NCI-H2029 treated with DMSO at 0.1 percent for 48 hours (cell line): Measurements from ENCODE around the gene ANK3.

Experiments
- DNase-seq: peaks from one replicate; lab custom pipeline; 2025; lab: John Stamatoyannopoulos, UW

The ANK3 gene

DNA sequence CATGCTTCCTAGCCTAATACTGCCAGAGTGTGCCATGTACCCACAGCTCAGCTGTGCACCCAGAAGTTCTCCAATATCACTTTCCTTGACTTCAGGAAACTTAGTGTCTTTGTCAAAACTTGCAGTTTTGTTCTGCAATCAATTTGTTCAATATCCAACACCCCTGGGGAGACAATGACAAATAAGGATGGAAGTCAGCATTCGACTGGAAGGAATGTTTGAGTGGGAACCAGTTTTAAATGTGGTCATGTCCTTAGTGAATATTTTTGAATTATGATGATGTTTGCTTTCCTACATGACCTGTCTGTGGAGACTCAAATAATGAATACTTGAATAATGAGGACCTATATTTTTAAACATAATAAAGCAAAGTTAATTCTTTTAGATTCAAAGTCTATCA is 112.0 kb downstream of the ANK3 start:
- no peak for DNase-seq

DNA sequence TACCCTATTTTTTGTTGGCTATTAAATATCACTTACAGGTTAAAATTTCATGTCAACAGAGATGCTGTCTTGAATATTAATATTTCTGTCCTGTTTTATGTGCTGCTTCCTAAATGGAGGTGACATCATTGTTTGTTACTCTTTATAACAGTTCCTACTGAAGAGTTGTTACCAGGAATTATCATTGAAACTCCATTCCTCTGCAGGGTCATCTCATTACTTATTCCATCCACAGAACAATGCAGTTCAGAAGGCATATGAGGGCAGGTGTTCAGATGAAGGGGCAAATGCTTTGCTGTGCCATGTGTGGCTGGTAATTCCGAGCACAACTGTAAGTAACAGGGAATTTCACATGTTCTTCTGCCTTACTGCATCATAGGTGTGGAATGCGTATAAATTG is 113.4 kb downstream of the ANK3 start:
- DNase-seq = no peak

DNA sequence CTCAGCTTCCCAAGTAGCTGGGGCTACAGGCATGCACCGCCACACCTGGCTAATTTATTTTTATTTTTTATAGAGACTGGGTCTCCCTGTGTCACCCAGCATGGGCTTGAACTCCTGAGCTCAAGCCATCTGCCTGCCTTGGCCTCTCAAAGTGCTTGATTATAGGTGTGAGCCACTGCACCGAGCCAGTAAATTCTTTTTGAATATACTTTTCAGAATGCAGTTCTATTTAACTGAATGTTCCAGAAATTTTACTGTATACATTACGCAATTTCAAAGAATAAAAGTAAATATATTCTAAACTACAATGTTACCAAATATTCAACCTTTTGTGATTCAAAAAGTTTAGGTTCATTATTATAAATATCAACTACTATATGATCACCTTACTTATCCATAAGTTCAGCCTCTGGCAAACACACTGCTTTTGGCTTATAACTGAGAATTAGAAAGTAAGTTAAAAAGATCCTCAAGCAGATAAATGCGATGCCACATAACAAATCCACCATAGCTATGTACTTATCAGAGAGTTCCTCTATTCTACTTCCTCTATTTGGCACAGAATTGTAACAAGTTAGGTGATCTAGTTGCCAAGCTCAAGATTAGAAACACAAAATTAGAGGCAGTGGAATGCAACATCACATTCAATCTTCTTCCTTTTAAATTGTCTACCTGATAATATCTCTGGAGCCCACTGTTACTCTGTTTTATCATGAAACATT is 118.2 kb downstream of the ANK3 start:
- DNase-seq = no peak

DNA sequence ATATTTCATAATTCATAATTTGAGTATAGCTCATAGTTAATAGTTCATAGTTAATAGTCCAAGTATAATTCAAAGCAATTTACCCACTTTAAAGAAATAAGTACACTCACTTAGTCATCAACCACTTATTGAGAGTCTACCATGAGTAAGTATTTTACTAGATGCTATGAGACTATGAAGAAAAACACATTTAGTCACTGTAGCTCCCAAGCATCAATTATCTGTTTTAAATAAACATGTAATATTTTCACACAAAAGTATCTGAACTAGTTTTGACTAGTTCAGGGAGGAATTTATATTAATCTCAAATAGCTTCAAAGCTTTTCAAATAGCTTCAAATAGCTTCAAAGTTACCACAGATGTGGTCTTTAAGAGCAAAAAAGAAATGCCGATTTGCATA is 119.2 kb downstream of the ANK3 start:
- DNase-seq = no peak

GRCh38 chr10:60267802-60268201 is 121.9 kb downstream of the ANK3 start:
- DNase-seq = no peak

GRCh38 chr10:60266513-60266912 is 123.2 kb downstream of the ANK3 start:
- no peak for DNase-seq

DNA sequence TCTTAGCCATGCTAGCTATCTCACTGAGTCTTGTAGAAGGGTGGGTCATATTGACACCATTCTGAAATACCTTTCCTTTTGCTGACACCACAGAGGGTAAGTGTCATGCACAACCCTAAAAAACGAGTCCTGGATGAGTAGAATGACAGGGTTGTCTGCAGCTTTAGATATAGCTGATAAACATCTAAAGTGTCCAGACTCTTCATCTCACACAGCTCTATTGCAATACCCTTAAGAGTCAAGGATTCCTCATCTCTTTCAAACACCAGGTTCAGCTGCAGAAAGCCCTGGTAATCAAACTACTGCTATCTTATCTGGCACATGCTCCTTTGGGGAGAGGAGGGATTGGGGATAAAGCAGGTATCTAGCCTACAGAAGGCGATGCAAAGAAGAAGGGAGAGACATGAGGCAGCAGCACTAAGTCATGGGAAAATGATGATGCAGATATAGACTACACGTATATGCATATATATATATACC is 127.0 kb downstream of the ANK3 start:
- no peak for DNase-seq

- DNase-seq = no peak
Measured at GRCh38 chr10:60260321-60260720, 129.4 kb downstream of the ANK3 start.

DNA sequence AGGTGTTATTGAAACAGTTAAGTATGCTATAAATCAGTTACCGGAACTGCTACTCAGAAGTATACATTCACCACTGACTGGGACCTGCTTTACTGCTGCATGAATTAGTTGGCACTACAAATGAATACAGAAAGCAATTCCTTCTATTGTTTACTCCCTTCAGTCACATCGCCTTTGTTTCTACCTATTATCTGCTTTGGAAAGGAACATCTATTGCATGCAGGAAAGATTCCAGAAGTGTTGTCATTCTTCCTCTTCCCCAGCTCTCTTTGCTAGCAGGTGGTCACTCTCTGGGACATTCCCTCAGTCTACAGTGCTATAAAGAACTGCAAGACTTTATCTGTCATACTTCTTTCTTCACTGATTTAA is 131.3 kb downstream of the ANK3 start:
- no peak for DNase-seq

DNA sequence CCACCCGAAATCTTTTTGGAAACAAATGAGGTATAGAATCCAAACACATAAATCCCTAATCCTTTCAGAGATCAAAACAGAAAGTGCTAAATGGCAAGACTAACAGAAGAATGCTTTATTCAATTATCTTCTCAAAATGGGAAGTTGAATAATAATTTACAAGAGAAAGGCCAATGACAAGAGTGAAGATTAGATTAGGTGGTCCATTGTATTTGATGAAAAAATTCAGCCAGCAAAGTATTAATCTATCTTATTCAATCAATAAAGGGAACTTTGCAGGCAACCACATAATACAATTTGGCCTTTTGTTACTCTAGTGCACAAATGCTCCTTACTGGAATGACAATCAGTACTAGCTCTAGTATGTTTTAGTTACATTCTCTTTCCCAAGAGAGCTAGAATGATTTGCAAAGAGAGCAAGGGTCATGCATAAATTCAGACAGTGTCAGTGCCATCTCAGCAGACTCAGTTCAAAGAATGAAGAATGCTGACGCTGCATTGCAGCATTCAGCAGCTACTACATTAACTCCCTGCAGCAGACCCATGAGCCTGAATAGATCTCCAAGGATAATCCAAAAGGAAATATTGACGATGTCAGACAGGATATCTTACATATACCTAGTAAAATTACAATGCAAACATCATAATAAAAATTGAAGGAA is 131.8 kb downstream of the ANK3 start:
- no peak for DNase-seq

DNA sequence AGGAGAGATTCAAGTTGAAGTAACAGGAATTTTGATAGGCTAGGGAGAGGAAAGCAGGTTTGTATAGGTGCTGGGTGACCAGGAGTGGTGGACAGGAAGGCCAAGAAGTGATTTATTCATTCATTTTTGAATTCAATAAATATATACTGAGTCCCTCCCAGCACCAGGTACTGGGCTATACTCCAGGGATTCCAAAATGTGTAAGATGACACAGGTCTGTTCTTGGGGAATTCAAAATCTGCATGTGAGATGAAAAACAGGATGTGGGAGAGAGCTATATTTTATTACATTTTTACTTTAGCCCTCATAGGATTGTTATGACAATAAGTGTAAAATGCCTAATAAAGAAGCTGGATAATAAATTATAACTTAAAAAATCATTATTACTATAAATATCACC is 134.9 kb downstream of the ANK3 start:
- DNase-seq = no peak

DNA sequence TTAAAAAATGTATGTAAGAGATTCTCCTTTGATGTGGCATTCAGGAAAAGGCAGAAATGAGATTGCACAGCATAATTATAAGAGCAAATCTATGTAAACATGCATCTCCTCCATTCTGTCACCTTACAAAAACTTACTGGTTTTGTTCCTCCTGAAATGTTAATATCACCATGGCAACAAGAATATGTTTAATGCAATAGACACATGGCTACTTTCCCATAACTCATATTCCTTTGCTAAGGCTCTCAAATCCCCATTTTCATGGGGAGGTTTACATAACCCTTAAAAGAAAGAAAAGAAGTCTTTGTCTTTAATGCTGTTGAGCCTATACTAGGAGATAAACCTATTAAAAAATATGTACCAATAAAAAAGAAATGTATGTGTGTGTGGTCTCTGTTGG is 136.2 kb downstream of the ANK3 start:
- DNase-seq = no peak

- DNase-seq = no peak
Measured at GRCh38 chr10:60252688-60253087, 137.0 kb downstream of the ANK3 start.

DNA sequence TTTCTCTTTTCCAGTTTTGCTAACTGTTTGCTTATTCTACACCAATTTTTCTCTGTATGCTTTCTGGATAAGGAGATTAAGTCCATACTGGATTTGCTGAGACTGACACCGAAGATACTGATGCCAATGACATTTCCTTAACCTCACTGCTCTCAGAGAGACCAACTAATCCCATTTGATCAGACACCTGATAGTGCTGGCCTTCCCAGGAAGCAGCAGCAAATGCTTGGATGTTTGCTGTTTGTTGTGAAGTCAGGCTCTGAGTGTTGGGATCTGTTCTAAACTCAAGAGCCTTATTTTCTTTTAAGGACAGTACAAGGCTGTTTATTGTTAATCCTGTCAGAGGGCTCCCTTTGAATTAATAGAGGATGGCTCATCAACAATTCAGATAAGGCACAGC is 143.3 kb downstream of the ANK3 start:
- DNase-seq = no peak

DNA sequence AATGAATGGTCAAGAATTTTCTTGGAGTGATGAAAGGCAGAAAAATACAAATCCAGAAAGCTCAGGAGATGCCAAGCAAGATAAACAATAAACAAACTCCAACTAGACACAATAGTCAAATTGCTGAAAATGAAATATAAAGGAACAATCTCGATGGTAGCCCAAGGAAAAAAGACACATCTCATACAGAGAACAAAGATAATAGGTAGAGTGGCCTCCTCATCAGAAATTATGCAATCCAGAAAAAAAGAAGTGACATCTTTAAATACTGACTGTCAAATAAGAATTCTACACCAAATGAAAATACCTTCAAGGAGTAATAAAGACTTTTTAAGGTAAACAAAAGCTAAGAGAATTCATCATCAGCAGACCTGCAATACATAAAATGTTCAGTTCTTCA is 150.4 kb downstream of the ANK3 start:
- DNase-seq = no peak

DNA sequence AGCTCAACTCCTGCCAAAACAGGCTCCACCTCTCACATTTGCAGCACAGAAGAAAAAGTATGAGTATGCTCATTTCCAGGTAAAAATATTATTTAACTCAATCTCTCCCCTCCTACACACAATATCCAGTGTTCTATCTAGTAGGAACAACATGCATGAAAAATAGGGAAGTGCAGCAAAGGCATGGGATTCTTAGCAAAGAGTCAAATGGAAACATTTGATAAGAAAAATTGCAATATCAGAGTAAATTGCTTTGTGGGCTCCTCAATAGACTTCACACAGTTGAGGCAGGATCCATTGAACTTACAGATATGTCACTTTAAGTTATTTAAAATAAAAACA is 150.9 kb downstream of the ANK3 start:
- DNase-seq = no peak

GRCh38 chr10:60237977-60238758 is 151.5 kb downstream of the ANK3 start:
- peak; percentile 2 for DNase-seq

- DNase-seq = peak; percentile 3
Measured at GRCh38 chr10:60236869-60237524, 152.7 kb downstream of the ANK3 start.

DNA sequence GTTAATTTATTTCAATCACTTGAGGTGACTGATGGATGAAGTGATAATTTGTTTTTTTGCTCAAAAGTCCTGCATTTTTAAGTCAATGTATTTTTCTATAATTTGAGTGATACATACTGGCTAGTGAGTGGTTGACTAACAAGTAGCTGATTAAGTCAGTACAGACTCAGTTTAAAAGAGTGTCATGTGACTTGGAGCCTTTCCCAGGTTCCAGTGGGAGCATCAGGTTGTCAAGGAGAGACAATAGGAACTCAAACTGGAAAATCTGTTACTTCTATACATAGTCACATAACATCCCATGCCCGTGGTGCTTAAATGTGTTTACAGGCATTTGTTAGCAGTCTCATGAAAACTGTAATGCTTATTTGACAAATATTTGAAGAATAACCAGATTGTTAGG is 154.7 kb downstream of the ANK3 start:
- peak; percentile 9 for DNase-seq

GRCh38 chr10:60234551-60234950 is 155.1 kb downstream of the ANK3 start:
- DNase-seq = no peak

- no peak for DNase-seq
Measured at GRCh38 chr10:60230892-60231291, 158.8 kb downstream of the ANK3 start.

DNA sequence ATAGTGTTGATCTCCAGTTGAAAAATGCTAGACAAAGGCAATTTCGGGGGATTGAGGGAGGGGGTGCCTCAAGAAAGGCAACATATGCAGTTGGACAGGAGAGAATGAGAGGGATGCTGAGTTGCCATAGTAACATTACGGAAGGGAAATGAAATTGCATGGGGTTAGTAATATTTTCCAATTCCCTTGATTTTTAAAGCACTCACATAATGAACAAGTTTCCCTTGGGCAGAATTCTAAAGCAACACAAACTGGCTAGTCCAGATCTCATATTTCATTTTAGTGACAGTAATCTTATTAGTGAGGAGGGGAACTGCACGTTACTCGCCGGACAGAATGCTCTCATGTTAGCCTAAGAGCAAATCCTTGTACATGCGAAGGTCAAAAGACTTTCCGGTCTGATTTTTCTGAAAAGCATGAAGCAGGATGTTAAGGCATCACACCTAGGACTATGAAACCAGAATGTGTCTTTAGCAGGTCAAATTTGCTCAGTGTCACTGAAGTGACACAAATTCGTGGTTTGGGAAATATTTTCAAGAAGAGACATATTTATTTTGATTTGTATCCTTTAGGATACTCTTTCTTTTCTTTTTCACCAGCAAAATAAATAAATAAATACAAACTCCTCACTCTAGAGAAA is 165.5 kb downstream of the ANK3 start:
- DNase-seq = no peak
